ENCODE data around the gene ACSL3.

- TF ChIP-seq CTCF (IDR thresholded peaks at IDR 0.05) (no peak), POLR2AphosphoS5 (IDR thresholded peaks at IDR 0.05; ENCODE audit: low read depth, low read length) (no peak), REST (IDR thresholded peaks at IDR 0.05; ENCODE audit: insufficient read depth in 1 of 2, low read depth in 2 of 2, low read length in 1 of 2) (no peak), TCF7L2 (IDR thresholded peaks at IDR 0.05; ENCODE audit: low read depth, low read length) (no peak), SIN3A (IDR thresholded peaks at IDR 0.05; ENCODE audit: borderline replicate concordance, insufficient read depth, low read depth, low read length) (no peak)
These were observed 31.1 kb downstream of the ACSL3 start for GRCh38 chr2:222891890-222892289.

Measured in Panc1 (cell line).